Ascending aorta (tissue), 2 donors: Measurements from ENCODE around the gene CACNG7. TPM values are rescaled to one million over a fixed set of nuclear protein-coding genes. Genes with fewer than 3 reads are reported as not detected.

Experiments
- DNase-seq, 2 donors: peaks; one replicate each; pipeline ENCODE4 v3.0.0-alpha.2; 2019; ENCODE audit warnings: low spot score in 2 of 2
- H3K27ac ChIP-seq, 2 donors: fragments of 200-600 bp; sonication (generic); one replicate each; pipeline ENCODE4 v1.5.1; 2016 to 2017; ENCODE audit warnings: mild to moderate bottlenecking in 1 of 2
- H3K27me3 ChIP-seq: fragments of 200-600 bp; sonication (generic); one replicate; pipeline ENCODE4 v1.5.1; 2017
- H3K36me3 ChIP-seq, 2 donors: fragments of 200-600 bp; sonication (generic); one replicate each; pipeline ENCODE4 v1.5.1; 2016
- H3K4me1 ChIP-seq, 2 donors: fragments of 200-600 bp; sonication (generic); one replicate each; pipeline ENCODE4 v1.5.1; 2016 to 2017; ENCODE audit warnings: mild to moderate bottlenecking in 1 of 2
- H3K4me3 ChIP-seq, 2 donors: fragments of 200-600 bp; sonication (generic); one replicate each; pipeline ENCODE4 v1.5.1; 2016 to 2017; ENCODE audit warnings: mild to moderate bottlenecking in 1 of 2
- H3K9me3 ChIP-seq, 2 donors: fragments of 200-600 bp; sonication (generic); one replicate each; pipeline ENCODE4 v1.5.1; 2016
- CTCF ChIP-seq, 3 experiments: fragments of 200-600 bp in 2 of 3; fragments of 450-650 bp in 1 of 3; sonication (generic) in 2 of 3; IDR thresholded peaks; one replicate each; pipeline ENCODE4 v1.5.1; 2016 to 2019; ENCODE audit warnings: antibody characterized with exemption in 3 of 3, mild to moderate bottlenecking in 1 of 3, moderate library complexity in 1 of 3
- intact Hi-C: fragments of 100-400 bp; cut with DNase I; formaldehyde crosslinking; loops from one replicate; pipeline ENCODE4 v1.15.1; 2023
- total RNA-seq: library from RNA; depleted of rRNA; stranded (reverse); fragments of >200 nt; gene quantifications from one replicate; pipeline ENCODE4 v1.1.0, GENCODE V29; 2016

Gene CACNG7
- total RNA-seq, 1 donor from 2014 or later: not detected

- DNase-seq: no peak
- Histone ChIP-seq H3K9me3 (no peaks in the 10 kb centered on the region), H3K4me1 (peaks cover 0 to 3% of the 10 kb centered on the region in 2 donors), H3K27me3 (peaks cover 12% of the 10 kb centered on the region), H3K27ac (no peak overlapping the region), H3K4me3 (no peak overlapping the region), H3K36me3 (no peaks in the 10 kb centered on the region)
- TF ChIP-seq CTCF (IDR thresholded peaks at IDR 0.05): no peak
- intact Hi-C loops: no loop called here
Observed at GRCh38 chr19:53905787-53906186, 3.3 kb upstream of the CACNG7 start.

- peak; percentile 47 to 80 (median 72) for TF ChIP-seq CTCF (IDR thresholded peaks at IDR 0.05)
- Histone ChIP-seq H3K4me1 (peaks cover 0 to 3% of the 10 kb centered on the region in 2 donors), H3K27me3 (peaks cover 13% of the 10 kb centered on the region), H3K4me3 (no peak overlapping the region), H3K27ac (no peak overlapping the region), H3K36me3 (no peaks in the 10 kb centered on the region), H3K9me3 (no peaks in the 10 kb centered on the region)
- no peak for DNase-seq
- intact Hi-C loops: no loop called here
Observed at GRCh38 chr19:53906211-53907192, 2.6 kb upstream of the CACNG7 start.

GRCh38 chr19:53907193-53907581 is 1.9 kb upstream of the CACNG7 start:
- DNase-seq: no peak
- Histone ChIP-seq H3K9me3 (no peaks in the 10 kb centered on the region), H3K4me3 (peak overlapping the region in 1 of 2 donors; percentile 26), H3K36me3 (no peaks in the 10 kb centered on the region), H3K27me3 (peaks cover 13% of the 10 kb centered on the region), H3K27ac (no peak overlapping the region), H3K4me1 (peaks cover 0 to 3% of the 10 kb centered on the region in 2 donors)
- intact Hi-C loops: no loop called here
- no peak for TF ChIP-seq CTCF (IDR thresholded peaks at IDR 0.05)

- Histone ChIP-seq H3K9me3 (no peaks in the 10 kb centered on the region), H3K36me3 (no peaks in the 10 kb centered on the region), H3K4me3 (peak overlapping the region in 1 of 2 donors; percentile 26), H3K27me3 (peaks cover 13% of the 10 kb centered on the region), H3K4me1 (peaks cover 0 to 3% of the 10 kb centered on the region in 2 donors), H3K27ac (no peak overlapping the region)
- intact Hi-C loops: no loop called here
- no peak for TF ChIP-seq CTCF (IDR thresholded peaks at IDR 0.05)
- no peak for DNase-seq
Observed at GRCh38 chr19:53907690-53908089, 1.4 kb upstream of the CACNG7 start.

GRCh38 chr19:53908106-53908934 is 758 bp upstream of the CACNG7 start:
- Histone ChIP-seq H3K36me3 (no peaks in the 10 kb centered on the region), H3K4me3 (peak overlapping the region; percentile 26), H3K9me3 (no peaks in the 10 kb centered on the region), H3K27ac (no peak overlapping the region), H3K4me1 (peaks cover 0 to 3% of the 10 kb centered on the region in 2 donors), H3K27me3 (peaks cover 13% of the 10 kb centered on the region)
- no peak for DNase-seq
- no peak for TF ChIP-seq CTCF (IDR thresholded peaks at IDR 0.05)
- intact Hi-C loops: no loop called here
